ENCODE results near the gene SIPA1L3. TPM values are rescaled to one million over a fixed set of nuclear protein-coding genes. Genes with fewer than 3 reads are reported as not detected.

The SIPA1L3 gene
- total RNA-seq, 2 donors from 2014 or later: 42.8 to 48.2 TPM

- Histone ChIP-seq H3K27ac (ENCODE audit: low read depth, low read length) (no peak overlapping the region), H3K4me3 (ENCODE audit: low read length) (no peak overlapping the region), H3K4me1 (ENCODE audit: control insufficient read depth, insufficient read depth, low read length) (peaks cover 6% of the 10 kb centered on the region), H3K9ac (ENCODE audit: extremely low read depth, low read length, poor library complexity, severe bottlenecking) (no peak overlapping the region), H3K36me3 (ENCODE audit: control insufficient read depth, insufficient read depth, low read length) (no peaks in the 10 kb centered on the region), H3K9me3 (ENCODE audit: control insufficient read depth, low read length) (no peaks in the 10 kb centered on the region), H3K27me3 (ENCODE audit: control insufficient read depth, insufficient read depth, low read length, poor library complexity, severe bottlenecking) (no peaks in the 10 kb centered on the region)
- H3K36me3 Mint-ChIP-seq (ENCODE audit: low read depth): peaks cover 15% of the 10 kb centered on the region
- H3K27ac Mint-ChIP-seq: no peak overlapping the region
- peaks cover 7% of the 10 kb centered on the region for H3K9me3 Mint-ChIP-seq
- DNase-seq: no peak
- WGBS, 2 experiments (ENCODE audit: insufficient coverage in 1 of 2, insufficient read length in 1 of 2): 88 to 94% methylated on average over 11 to 17 of the region's 18 CpGs
- TF ChIP-seq, protein P1, sequence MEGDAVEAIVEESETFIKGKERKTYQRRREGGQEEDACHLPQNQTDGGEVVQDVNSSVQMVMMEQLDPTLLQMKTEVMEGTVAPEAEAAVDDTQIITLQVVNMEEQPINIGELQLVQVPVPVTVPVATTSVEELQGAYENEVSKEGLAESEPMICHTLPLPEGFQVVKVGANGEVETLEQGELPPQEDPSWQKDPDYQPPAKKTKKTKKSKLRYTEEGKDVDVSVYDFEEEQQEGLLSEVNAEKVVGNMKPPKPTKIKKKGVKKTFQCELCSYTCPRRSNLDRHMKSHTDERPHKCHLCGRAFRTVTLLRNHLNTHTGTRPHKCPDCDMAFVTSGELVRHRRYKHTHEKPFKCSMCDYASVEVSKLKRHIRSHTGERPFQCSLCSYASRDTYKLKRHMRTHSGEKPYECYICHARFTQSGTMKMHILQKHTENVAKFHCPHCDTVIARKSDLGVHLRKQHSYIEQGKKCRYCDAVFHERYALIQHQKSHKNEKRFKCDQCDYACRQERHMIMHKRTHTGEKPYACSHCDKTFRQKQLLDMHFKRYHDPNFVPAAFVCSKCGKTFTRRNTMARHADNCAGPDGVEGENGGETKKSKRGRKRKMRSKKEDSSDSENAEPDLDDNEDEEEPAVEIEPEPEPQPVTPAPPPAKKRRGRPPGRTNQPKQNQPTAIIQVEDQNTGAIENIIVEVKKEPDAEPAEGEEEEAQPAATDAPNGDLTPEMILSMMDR (conservative IDR thresholded peaks at IDR 0.05): no peak
- H3K27me3 Mint-ChIP-seq (ENCODE audit: insufficient read depth): no peaks in the 10 kb centered on the region
- H3K4me1 Mint-ChIP-seq: peaks cover 19% of the 10 kb centered on the region
- no peak overlapping the region for H3K4me3 Mint-ChIP-seq
Observed at GRCh38 chr19:38072776-38073750, 166.1 kb downstream of the SIPA1L3 start.

DNA sequence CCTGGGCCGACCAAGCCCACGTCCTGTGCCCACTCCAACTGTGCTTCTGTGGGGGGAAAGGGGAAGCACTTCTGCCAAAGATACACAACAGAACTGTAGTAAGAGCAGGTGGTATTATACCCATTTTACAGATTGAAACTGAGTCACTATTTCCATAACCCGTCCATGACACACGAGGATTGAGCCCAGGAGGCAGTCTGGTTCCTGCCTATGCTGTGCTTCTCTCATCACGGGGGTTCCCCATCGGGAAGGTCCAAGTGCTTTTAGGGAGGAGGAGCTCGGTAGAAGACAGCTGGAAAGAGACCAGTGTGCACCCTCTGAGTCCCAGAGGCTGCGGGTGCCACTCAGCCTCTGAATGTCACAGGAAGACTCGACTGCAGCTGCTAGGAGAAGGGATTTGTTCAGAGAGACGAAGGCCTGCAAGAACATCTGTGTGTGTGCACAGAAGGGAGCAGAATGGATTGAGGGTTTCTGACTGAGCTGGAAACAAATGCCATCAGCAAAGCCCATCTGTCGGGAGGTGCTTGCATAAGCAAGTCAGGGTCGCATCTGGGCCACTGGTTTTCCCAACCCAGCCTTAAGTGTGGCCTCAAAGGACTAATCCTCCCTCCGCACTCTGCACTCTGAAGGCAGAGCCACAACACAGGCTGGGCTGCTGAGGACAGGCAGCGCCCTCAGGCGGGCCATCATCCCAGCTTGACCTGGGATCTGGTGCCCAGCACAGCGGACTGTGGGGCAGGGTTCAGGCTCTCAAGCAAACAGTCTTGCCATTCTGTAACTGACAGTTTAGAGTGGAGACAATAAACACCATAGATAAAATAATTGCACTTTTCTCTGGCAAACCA, 167.1 kb downstream of the SIPA1L3 start:
- H3K36me3 ChIP-seq (ENCODE audit: control insufficient read depth, insufficient read depth, low read length): no peaks in the 10 kb centered on the region
- peaks cover 19% of the 10 kb centered on the region for H3K4me1 Mint-ChIP-seq
- no peaks in the 10 kb centered on the region for H3K27me3 Mint-ChIP-seq (ENCODE audit: insufficient read depth)
- no peak overlapping the region for H3K4me3 ChIP-seq (ENCODE audit: low read length)
- TF ChIP-seq, protein P1 (conservative IDR thresholded peaks at IDR 0.05): peak; percentile 75
- H3K27ac Mint-ChIP-seq: peak overlapping the region; percentile 48
- no peak overlapping the region for H3K4me3 Mint-ChIP-seq
- H3K4me1 ChIP-seq (ENCODE audit: control insufficient read depth, insufficient read depth, low read length): peaks cover 6% of the 10 kb centered on the region
- peaks cover 15% of the 10 kb centered on the region for H3K36me3 Mint-ChIP-seq (ENCODE audit: low read depth)
- no peak overlapping the region for H3K9ac ChIP-seq (ENCODE audit: extremely low read depth, low read length, poor library complexity, severe bottlenecking)
- no peaks in the 10 kb centered on the region for H3K27me3 ChIP-seq (ENCODE audit: control insufficient read depth, insufficient read depth, low read length, poor library complexity, severe bottlenecking)
- DNase-seq: peak; percentile 91
- H3K27ac ChIP-seq (ENCODE audit: low read depth, low read length): no peak overlapping the region
- H3K9me3 ChIP-seq (ENCODE audit: control insufficient read depth, low read length): no peaks in the 10 kb centered on the region
- 78 to 82% methylated on average over 13 to 16 of the region's 16 CpGs for WGBS, 2 experiments (ENCODE audit: insufficient coverage in 1 of 2, insufficient read length in 1 of 2)
- H3K9me3 Mint-ChIP-seq: peaks cover 7% of the 10 kb centered on the region

- peaks cover 15% of the 10 kb centered on the region for H3K36me3 Mint-ChIP-seq (ENCODE audit: low read depth)
- TF ChIP-seq, protein P1 (conservative IDR thresholded peaks at IDR 0.05): no peak
- Histone ChIP-seq H3K4me3 (ENCODE audit: low read length) (no peak overlapping the region), H3K4me1 (ENCODE audit: control insufficient read depth, insufficient read depth, low read length) (peaks cover 6% of the 10 kb centered on the region), H3K9me3 (ENCODE audit: control insufficient read depth, low read length) (no peaks in the 10 kb centered on the region), H3K27me3 (ENCODE audit: control insufficient read depth, insufficient read depth, low read length, poor library complexity, severe bottlenecking) (no peaks in the 10 kb centered on the region), H3K27ac (ENCODE audit: low read depth, low read length) (no peak overlapping the region), H3K9ac (ENCODE audit: extremely low read depth, low read length, poor library complexity, severe bottlenecking) (no peak overlapping the region), H3K36me3 (ENCODE audit: control insufficient read depth, insufficient read depth, low read length) (no peaks in the 10 kb centered on the region)
- peaks cover 23% of the 10 kb centered on the region for H3K4me1 Mint-ChIP-seq
- no peak overlapping the region for H3K4me3 Mint-ChIP-seq
- no peaks in the 10 kb centered on the region for H3K27me3 Mint-ChIP-seq (ENCODE audit: insufficient read depth)
- WGBS, 2 experiments (ENCODE audit: insufficient coverage in 1 of 2, insufficient read length in 1 of 2): 95% methylated on average over 10 of the region's 10 CpGs
- DNase-seq: no peak
- no peak overlapping the region for H3K27ac Mint-ChIP-seq
- H3K9me3 Mint-ChIP-seq: peaks cover 7% of the 10 kb centered on the region
Observed at GRCh38 chr19:38076337-38076736, 169.3 kb downstream of the SIPA1L3 start.
